ENCODE results near the gene TMEM143. TPM values are rescaled to one million over a fixed set of nuclear protein-coding genes. Genes with fewer than 3 reads are reported as not detected.
A peak's percentile ranks its signal among the peaks of the same experiment; 100 is the strongest.
"Not testable (repeated sequence)": the region's sequence is repeated elsewhere in the genome, so short reads cannot be mapped to it uniquely, and the experiment has no call there.

TMEM143 gene
- total RNA-seq, 6 donors from 2014 or later: 4.7 to 34.6 (median 16.6) TPM

DNA sequence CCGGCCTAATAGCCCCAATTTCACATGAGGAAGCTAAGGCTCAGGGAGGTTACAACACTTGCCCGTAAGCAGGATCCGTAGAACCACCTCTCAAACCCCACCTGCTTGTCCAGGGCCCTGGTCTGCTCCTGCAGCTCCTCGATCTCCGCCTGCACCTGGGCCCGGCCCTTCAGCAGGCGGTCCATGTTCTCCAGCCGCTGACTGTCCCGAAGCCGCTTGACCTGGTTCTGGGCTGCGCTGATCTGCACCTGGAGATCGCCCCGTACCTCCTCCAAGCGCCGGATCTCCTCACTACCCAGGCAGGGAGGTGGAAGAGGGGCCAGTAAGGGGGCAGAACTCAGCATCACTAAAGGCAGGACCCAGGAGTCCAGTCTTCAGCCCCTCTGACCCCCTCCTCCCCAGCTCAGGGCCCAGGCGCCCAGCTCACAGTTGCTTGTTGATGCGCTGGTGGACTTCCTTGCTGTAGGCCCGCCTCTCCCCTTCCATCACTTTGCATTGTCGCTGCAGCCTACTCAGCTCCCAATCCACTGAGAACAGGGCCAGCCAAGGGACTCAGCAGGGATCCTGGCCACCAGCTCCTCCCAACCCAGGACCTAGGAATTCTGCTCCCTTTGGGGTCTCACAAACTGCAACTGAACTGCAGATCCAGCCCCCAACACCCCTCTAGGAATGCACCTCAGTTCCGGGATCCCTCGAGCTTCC is 45.3 kb downstream of the TMEM143 start:
- DNase-seq: no peak
- Histone ChIP-seq H3K36me3 (no peaks in the 10 kb centered on the region), H3K27ac (no peak overlapping the region), H3K27me3 (no peaks in the 10 kb centered on the region), H3K4me3 (no peak overlapping the region), H3K9me3 (no peaks in the 10 kb centered on the region), H3K4me1 (peaks cover 27 to 30% (median 28%) of the 10 kb centered on the region in 4 donors)
- WGBS, 2 donors: 96 to 97% methylated on average over 9 to 21 of the region's 21 CpGs
- TF ChIP-seq, protein P1, sequence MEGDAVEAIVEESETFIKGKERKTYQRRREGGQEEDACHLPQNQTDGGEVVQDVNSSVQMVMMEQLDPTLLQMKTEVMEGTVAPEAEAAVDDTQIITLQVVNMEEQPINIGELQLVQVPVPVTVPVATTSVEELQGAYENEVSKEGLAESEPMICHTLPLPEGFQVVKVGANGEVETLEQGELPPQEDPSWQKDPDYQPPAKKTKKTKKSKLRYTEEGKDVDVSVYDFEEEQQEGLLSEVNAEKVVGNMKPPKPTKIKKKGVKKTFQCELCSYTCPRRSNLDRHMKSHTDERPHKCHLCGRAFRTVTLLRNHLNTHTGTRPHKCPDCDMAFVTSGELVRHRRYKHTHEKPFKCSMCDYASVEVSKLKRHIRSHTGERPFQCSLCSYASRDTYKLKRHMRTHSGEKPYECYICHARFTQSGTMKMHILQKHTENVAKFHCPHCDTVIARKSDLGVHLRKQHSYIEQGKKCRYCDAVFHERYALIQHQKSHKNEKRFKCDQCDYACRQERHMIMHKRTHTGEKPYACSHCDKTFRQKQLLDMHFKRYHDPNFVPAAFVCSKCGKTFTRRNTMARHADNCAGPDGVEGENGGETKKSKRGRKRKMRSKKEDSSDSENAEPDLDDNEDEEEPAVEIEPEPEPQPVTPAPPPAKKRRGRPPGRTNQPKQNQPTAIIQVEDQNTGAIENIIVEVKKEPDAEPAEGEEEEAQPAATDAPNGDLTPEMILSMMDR (IDR thresholded peaks at IDR 0.05): no peak
- TF ChIP-seq EP300 (IDR thresholded peaks at IDR 0.05) (no peak), POLR2AphosphoS5 (IDR thresholded peaks at IDR 0.05) (no peak), POLR2A (IDR thresholded peaks at IDR 0.05) (no peak)
- ATAC-seq (ENCODE audit: low FRiP score in 2 of 2): no peak

DNA sequence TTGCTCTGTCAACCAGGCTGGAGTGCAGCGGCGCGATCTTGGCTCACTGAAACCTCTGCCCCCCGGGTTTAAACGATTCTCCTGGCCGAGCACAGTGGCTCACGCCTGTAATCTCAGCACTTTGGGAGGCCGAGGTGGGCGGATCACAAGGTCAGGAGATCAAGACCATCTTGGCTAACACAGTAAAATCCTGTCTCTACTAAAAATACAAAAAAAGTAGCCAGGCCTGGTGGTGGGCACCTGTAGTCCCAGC is 46.1 kb downstream of the TMEM143 start:
- not testable (repeated sequence) for H3K27ac ChIP-seq; ATAC-seq (ENCODE audit: low FRiP score in 2 of 2); DNase-seq; H3K4me3 ChIP-seq; H3K9me3 ChIP-seq; H3K36me3 ChIP-seq; H3K27me3 ChIP-seq
- 70 to 76% methylated on average over 8 to 9 of the region's 9 CpGs for WGBS, 2 donors
- peaks cover 19 to 22% (median 20%) of the 10 kb centered on the region in 4 donors for H3K4me1 ChIP-seq

DNA sequence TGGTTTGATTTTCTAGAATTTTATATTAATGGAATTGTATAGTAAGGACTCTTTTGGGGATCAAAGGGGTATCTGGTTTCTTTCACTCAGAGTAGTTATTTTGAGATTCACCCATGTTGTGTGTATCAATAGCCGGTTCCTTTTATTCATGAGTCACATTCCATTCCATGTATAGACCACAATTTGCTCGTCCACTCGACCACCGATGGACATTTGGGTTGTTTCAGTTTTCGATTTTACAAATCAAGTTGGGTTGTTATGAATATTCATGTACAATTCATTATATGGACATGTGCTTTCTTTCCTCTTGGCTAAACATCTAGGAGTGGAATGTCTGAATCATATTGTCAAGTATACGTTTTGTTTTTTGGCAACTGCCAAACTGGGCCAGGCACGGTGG is 48.0 kb downstream of the TMEM143 start:
- no peaks in the 10 kb centered on the region for H3K36me3 ChIP-seq
- 79 to 87% methylated on average over 7 of the region's 7 CpGs for whole genome bisulfite sequencing, 2 donors
- ATAC-seq (ENCODE audit: low FRiP score in 2 of 2): no peak
- H3K4me3 ChIP-seq: no peak overlapping the region
- H3K27me3 ChIP-seq: no peaks in the 10 kb centered on the region
- TF ChIP-seq EP300 (IDR thresholded peaks at IDR 0.05): no peak
- TF ChIP-seq, protein P1 (IDR thresholded peaks at IDR 0.05): no peak
- no peak for TF ChIP-seq POLR2A (IDR thresholded peaks at IDR 0.05)
- no peak for TF ChIP-seq POLR2AphosphoS5 (IDR thresholded peaks at IDR 0.05)
- H3K4me1 ChIP-seq: peaks cover 7 to 11% (median 9%) of the 10 kb centered on the region in 4 donors
- H3K9me3 ChIP-seq: no peaks in the 10 kb centered on the region
- H3K27ac ChIP-seq: no peak overlapping the region
- no peak for DNase-seq

DNA sequence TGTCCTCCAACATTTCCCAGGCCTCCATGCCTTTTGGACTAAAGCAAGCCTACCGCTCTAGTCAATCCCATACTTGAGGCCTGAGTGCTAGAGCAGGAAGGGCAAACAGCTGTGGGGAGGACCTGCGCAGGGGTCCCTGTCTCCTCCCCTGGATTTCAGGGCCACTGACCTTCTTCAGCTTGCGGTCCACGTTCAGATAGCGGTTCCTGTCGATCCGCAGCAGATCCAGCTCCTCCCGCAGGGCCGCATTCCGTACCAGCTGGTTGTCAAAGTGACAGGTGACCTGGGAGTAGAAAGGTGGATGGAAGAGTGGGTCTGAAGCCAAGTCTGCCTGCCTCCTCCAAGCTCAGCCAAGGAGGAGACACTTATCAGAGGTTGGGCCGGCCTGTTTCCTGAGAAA is 52.4 kb downstream of the TMEM143 start:
- no peak for ATAC-seq (ENCODE audit: low FRiP score in 2 of 2)
- TF ChIP-seq, protein P1 (IDR thresholded peaks at IDR 0.05): no peak
- no peak for TF ChIP-seq POLR2AphosphoS5 (IDR thresholded peaks at IDR 0.05)
- no peak for TF ChIP-seq POLR2A (IDR thresholded peaks at IDR 0.05)
- TF ChIP-seq EP300 (IDR thresholded peaks at IDR 0.05): no peak

DNA sequence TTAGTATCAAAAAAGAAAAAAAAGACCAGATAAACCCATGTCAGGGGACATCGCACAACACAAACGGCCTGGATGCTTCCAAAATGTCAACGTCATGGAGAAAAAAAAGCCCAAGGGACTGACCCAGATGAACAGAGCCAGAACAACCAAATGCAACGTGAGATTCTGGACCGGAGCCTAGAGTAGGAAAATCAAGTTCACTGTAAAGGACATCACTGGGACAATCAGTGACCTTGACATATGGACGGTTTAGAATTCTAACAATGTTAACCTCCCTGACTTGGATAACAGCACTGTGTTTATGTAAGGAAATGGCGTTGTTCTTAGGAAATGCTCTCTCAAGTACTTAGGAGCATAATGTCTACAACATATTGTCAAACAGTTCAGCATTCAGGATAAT is 53.5 kb downstream of the TMEM143 start:
- H3K27ac ChIP-seq: peak overlapping the region in 1 of 4 donors; percentile 64
- TF ChIP-seq POLR2AphosphoS5 (IDR thresholded peaks at IDR 0.05) (no peak), POLR2A (IDR thresholded peaks at IDR 0.05) (no peak), EP300 (IDR thresholded peaks at IDR 0.05) (peak in 1 of 4 donors; percentile 19)
- peaks cover 0 to 7% (median 2%) of the 10 kb centered on the region in 4 donors for H3K4me1 ChIP-seq
- no peaks in the 10 kb centered on the region for H3K27me3 ChIP-seq
- DNase-seq: no peak
- no peak overlapping the region for H3K4me3 ChIP-seq
- no peak for ATAC-seq (ENCODE audit: low FRiP score in 2 of 2)
- no peaks in the 10 kb centered on the region for H3K36me3 ChIP-seq
- WGBS, 2 donors: 53 to 58% methylated on average over 7 of the region's 7 CpGs
- no peaks in the 10 kb centered on the region for H3K9me3 ChIP-seq

More for the DNA sequence above, 52.4 kb downstream of the TMEM143 start:
- WGBS, 2 donors: 91 to 97% methylated on average over 7 to 11 of the region's 11 CpGs
- Histone ChIP-seq H3K27ac (peak overlapping the region in 1 of 4 donors; percentile 8), H3K4me3 (no peak overlapping the region), H3K36me3 (no peaks in the 10 kb centered on the region), H3K4me1 (peaks cover 0 to 7% (median 2%) of the 10 kb centered on the region in 4 donors), H3K27me3 (no peaks in the 10 kb centered on the region), H3K9me3 (no peaks in the 10 kb centered on the region)
- no peak for DNase-seq

DNA sequence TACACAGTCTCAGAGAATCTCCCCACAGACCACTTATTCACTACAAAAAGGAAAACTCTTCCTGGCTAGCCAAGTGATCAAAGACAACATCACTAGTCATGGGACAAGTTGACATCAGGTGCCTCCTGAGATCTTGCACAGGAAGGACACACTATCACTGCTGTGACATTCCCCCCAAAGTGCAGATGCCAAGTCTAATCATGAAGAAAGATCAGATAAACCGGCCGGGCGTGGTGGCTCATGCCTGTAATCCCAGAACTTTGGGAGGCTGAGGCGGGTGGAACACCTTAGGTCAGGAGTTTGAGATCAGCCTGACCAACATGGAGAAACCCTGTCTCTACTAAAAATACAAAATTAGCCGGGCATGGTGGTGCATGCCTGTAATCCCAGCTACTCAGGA is 54.0 kb downstream of the TMEM143 start:
- not testable (repeated sequence) for H3K4me1 ChIP-seq; H3K36me3 ChIP-seq; ATAC-seq (ENCODE audit: low FRiP score in 2 of 2); H3K4me3 ChIP-seq; DNase-seq; H3K27me3 ChIP-seq; H3K9me3 ChIP-seq; H3K27ac ChIP-seq
- WGBS, 2 donors: 70 to 75% methylated on average over 5 of the region's 5 CpGs

Data from upper lobe of left lung (tissue), 6 donors.